Stimulated activated CD4-positive, alpha-beta T cell treated with anti-CD3 and anti-CD28 coated beads, Interleukin-2, amount 100 ng/mL, for 4 hours (primary cell): ENCODE measurements around the gene AGTPBP1.

ENCODE experiments used
- DNase-seq: peaks from one replicate; pipeline ENCODE4 v3.0.0-alpha.2; 2020; ENCODE audit warnings: low read depth

AGTPBP1 gene

DNA sequence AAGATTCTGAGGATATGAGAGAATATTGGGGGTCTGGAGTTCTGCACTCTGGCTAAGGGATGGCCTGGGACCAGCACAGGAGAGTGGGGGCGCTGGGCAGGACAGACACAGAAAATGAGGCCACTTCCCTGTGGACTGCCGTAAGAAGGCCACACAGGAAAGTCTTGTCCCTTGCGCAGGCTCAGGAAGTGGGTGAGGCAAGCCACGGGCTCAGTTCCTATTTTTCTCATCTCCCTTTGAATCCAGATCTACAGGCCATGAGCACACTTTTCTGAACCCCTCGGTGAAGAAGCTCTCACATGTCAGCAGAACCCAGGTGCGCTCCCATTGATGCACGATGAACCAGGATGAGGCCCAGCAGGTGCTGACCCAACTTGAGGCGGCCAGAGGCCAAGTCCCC is 207.4 kb downstream of the AGTPBP1 start:
- no peak for DNase-seq

DNA sequence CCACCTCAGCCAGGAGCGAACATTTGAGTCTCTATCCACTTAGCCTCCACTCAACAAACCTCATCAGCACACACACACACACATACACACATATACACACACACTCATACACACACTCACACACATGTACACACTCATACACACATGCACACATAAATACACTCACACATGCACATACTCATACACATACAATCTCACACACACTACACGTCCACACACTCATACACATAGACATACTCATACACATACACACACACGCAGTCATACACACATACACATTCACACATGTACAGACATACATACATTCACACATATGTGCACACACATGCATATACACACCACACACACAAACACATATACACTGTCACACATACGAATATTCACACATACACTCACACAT is 208.2 kb downstream of the AGTPBP1 start:
- DNase-seq, result no peak

DNA sequence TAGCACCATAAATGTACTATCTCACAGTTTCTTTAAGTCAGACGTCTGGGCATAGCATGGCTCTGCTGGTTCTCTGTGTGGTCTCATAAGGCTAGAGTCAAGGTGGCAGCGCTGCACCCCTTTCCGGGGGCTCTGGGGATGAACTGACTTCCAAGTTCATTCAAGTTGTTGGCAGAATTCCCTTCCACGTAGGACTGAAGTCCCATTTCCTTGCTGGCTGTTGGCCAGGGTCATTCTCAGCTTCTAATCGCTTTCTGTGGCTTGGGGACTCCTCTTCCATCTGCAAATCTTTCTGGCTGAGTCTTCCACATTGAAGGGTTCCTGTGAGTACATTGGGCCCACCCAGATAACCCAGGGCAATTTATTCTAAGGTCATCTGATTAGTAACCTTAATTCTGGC is 211.0 kb downstream of the AGTPBP1 start:
- DNase-seq, result no peak

- no peak for DNase-seq
Measured at GRCh38 chr9:85528607-85529006, 213.1 kb downstream of the AGTPBP1 start.

DNA sequence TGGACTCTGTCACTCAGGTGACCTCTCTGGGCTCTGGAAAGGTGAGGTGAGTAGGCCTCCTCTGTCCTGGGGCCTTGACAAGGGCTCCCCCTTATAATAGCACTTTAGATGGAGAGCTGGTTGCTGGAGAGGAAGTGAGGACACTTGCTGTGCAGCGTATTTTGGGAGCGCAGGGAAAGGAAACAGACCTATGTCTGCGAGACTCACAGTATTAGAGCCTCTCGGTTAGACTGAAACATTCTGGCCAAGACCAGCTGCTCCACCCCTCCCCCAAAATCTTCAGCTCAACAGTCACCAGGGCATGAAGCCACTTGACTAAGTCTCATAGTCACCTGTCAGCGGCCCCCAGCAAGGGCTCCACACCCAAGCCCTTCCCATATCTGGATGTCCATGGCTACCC is 213.6 kb downstream of the AGTPBP1 start:
- DNase-seq, result no peak

DNA sequence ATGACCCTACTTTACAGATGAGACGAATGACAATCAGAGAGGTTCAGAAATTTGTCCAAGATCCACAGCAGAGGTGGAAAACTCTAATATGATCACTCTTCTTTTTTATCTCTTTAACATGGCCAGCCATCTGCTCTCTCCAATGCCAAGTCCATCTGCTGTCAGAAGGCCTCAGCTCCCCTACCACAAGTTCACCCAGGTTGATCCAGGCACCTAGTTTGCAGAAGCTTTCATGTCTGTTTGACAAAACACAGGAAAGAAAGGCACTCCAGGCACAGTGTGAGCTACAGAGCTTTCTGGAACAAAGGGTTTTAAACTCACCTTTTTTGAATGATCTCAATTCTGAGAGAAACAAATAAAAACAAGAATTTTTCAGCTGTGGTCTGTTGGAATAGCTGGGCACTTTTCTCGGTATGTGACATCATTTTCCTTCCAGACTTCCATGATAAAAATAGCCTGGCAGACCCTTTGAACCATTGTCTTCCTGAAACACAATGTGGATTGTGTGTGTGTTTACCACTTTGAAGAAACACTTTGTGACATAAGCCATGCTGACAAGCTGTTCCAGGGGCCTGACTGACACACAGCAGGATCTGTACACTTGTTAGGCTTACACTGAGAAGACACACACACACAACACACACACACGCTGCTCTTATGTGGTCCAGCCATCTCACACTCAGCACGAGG is 214.3 kb downstream of the AGTPBP1 start:
- DNase-seq, result no peak

DNA sequence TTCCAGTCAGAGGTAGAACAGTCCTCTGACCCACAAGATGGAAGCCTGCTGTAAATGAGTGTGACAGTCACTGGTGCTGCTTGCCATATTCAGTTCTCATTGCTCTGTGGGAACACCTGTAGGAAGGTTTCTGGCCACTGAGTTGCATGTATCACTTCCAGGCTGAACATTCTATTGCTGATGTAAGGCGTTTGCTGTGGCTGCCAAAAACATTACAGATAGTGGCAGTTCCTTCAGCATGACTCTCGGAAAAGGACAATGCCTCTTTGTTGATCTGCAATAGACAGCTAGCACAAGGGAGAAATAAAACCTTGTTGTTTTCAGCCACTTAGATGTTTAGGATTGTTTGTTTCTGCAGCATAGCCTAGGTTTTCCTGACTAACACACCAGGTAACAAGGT is 217.2 kb downstream of the AGTPBP1 start:
- DNase-seq, result no peak

DNA sequence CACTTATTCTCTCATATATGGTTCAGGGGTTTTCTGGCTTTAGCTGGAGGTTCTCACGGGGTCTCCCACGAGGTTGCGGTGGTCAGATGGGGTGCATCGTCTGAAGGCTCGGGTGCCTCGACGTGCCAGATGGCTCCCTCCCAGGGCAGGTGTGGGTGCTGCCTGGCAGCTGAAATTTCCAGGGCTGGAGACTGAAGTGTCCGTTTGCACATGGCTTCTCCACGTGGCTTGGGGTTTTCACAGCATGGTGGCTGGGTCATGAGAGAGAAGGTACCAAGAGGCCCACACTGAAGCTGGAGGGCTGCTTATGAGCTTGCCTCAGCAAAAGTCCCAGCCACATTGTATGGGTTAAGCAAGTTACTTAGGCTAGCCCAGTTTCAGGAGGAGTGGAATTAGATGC is 218.6 kb downstream of the AGTPBP1 start:
- DNase-seq, result no peak

DNA sequence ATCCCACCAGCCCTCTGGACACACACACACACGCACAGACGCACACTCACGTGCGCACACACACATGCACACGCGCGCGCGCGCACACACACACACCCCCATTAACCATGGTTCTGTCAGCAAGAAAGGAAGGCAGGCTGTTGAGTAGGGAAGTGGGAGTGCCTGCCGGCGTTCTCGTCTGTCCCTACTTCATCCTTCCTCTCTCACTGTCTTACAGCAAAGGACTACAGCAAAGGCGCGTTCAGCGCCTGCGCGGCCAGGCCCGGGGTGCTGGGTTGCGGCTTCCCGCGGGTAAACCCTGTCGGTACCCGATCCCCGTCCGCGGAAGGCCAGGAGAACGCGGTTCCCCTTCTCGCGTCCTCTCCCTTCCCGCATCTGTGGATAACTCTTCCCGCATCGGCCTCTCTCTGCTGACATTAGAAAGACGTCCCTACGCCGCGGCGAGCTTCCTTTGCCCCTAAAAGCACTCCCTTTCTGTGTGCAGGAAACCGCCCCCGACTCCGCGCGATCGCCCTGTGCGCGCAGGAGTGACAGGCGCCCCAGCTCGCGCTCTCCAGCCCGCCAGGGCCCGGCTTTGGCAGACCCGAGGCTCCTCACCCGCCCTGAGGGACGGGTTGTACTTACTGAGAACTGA is 219.2 kb downstream of the AGTPBP1 start:
- no peak for DNase-seq

DNA sequence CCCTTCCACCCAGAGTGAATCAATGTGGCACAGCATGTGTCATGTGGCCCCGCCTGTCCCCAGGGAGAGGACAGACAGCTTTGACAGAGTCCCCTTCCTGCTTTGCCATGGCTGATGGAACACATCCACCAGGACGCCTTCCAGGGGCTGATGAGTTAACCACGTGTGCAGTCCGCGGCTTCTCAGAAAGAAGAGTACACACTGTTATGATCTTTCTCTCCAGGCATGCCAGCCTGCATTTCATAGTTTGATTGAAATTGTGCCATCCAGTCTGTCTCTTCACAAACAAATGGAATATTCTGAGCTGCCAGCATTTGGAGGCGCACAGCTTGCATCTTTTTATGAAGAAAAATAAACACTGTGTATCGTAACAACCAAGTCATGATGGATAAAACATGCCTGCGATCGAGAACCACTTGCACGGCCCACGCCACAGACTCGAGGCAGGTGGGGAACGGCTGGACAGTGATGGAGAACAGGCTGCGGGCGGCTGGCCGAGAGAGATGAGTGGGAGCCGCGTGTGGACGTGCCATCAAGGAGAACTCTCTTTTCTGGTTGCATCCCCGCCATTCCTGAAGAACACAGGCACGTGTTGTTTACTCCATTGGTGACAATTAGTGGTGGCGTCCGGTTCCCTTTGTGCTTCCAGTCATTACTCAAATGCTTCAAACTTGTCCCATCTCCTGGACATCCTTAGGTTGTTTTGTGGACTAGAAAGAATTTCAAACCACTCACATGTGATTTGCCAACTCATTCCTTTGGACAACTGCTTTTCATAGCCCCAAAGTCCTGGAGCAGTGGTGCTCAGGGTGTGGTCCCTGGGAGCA is 220.2 kb downstream of the AGTPBP1 start:
- DNase-seq, result no peak

- no peak for DNase-seq
Measured at GRCh38 chr9:85516976-85517637, 224.6 kb downstream of the AGTPBP1 start.

GRCh38 chr9:85516455-85516854 is 225.3 kb downstream of the AGTPBP1 start:
- DNase-seq, result no peak

DNA sequence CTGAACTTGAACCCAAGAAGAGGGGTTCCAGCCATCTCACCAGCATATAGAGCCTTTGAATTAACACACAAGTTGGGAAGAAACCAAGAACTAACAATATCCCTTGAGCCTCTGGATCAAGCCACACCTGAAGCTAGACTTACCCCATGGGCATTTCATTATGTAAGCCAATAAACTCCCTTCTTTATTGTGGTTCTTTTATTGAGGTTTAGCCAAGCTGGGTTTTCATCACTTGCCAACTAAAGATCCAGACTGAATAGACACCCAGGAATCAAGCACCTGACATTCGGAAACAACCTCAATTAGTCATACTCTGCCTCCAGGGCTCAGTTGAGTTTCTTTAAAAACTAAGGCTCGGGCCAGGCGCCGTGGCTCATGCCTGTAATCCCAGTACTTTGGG is 226.7 kb downstream of the AGTPBP1 start:
- DNase-seq, result no peak

GRCh38 chr9:85514256-85514655 is 227.5 kb downstream of the AGTPBP1 start:
- no peak for DNase-seq

DNA sequence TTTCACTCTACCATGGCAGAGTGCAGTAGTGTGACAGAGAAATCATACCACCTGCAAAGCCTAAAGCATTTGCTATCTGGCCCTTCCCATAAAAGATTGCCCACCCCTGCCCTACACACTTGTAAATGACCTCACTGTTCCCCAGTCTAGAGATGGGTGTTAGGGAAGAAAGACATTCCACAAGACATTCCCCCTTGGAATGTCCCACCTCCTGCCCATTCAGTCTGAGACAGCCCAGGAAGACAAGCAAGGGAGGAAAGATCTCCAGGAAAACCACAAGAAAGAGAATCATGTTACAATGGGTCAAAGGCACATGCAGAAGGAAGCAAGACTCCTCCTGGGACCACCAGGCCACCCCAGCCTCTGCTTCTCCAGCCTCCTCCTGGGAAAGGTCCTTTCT is 230.0 kb downstream of the AGTPBP1 start:
- no peak for DNase-seq

GRCh38 chr9:85510830-85511504 is 230.8 kb downstream of the AGTPBP1 start:
- no peak for DNase-seq

DNA sequence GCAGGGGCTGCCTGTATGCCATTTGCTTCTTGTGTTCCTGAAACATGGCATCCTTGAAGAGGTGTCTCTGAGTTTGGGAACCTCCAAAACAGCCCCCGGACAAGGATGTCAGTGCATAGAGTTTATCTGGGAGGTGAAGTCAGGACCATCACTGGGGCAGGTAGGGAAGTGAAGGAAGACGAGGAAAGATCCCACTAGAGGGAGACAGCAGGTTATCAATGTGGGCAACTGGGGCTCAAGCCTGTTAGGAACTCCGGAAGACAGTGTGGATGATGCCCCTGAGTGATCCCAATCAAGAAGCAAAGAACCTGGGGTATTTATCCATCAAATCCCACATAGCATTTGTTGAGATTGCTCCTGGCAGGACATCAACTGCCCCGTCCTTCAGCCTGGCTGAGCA is 233.1 kb downstream of the AGTPBP1 start:
- DNase-seq, result no peak

GRCh38 chr9:85505612-85506011 is 236.1 kb downstream of the AGTPBP1 start:
- DNase-seq, result no peak

DNA sequence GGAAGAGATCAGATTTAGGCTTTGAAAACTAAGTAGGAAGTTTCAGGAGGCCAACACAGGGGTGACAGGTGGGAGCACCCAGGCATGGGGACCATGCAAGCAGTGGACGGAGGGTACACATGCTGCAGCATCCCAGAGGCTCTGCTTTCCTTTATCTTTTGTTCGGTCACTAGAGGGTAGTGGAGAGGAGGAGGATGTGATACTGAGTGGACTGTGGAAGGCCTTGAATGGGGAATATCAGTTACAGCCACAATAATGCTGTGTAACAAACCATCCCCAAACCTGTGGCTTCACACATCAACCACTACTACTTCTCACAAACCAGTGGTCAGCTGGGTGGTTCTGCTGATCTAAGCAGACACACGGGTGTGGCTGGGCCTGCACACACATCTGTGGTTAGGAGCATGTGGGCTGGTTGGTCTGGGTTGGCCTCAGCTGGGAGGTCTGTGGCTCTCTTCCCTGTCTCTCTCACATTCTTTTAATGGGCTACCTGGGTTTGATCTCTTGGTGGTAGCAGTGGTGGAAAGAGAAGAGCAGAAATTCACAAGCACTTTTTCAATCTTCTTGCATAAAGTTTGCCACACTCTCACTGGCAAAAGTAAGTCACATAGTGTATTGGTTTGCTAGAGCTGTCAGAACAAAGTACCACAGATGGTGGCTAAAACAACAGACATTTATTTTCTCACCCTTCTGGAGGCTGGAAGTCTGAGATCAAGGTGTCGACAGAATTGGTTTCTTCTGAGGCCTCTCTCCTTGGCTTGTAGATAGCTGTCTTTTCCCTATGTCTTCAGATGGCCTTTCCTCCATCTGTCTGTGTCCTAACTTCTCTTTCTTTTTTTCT is 238.7 kb downstream of the AGTPBP1 start:
- no peak for DNase-seq

DNA sequence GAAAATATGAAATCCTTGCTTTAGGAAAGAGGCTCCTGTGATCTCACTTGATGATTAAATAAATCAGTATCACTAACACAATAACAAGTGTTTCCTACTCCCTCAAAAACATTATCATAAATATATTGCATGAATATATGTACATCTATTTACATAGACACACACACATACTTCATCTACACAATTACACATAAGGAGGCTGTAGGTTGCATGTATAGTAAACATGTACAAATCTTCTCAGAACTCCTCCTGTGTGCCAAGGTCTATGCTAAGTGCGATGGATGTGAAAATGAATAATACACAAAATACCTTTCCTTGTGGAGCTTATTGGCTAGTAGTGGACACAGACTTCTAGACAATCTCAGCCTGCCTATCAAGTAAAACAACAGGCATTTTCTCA is 239.9 kb downstream of the AGTPBP1 start:
- DNase-seq, result no peak

- DNase-seq, result no peak
Measured at GRCh38 chr9:85501456-85501855, 240.3 kb downstream of the AGTPBP1 start.
